Left lobe of liver (tissue), 2 donors: ENCODE results near the gene TMEM139. TPM values are rescaled to one million over a fixed set of nuclear protein-coding genes. Genes with fewer than 3 reads are reported as not detected.

Experiments used
- ATAC-seq: fragments of 200-7000 bp; cut with Tn5 transposase; one replicate; pipeline ENCODE4 v1.9.1; 2020; ENCODE audit warnings: mild to moderate bottlenecking, moderate library complexity
- DNase-seq: peaks from one replicate; pipeline ENCODE4 v3.0.0-alpha.2; 2020; ENCODE audit warnings: low spot score
- total RNA-seq: library from RNA; stranded (reverse); gene quantifications from one replicate; pipeline ENCODE4 v1.2.1, GENCODE V29; 2021
- donor health status: DM: no; HTN: no; CAD: no; lungs with moderate emphysema.
- donor health status: DM: no; HTN: yes; CAD: no.

Gene TMEM139
- total RNA-seq, result 22.0 TPM

DNA sequence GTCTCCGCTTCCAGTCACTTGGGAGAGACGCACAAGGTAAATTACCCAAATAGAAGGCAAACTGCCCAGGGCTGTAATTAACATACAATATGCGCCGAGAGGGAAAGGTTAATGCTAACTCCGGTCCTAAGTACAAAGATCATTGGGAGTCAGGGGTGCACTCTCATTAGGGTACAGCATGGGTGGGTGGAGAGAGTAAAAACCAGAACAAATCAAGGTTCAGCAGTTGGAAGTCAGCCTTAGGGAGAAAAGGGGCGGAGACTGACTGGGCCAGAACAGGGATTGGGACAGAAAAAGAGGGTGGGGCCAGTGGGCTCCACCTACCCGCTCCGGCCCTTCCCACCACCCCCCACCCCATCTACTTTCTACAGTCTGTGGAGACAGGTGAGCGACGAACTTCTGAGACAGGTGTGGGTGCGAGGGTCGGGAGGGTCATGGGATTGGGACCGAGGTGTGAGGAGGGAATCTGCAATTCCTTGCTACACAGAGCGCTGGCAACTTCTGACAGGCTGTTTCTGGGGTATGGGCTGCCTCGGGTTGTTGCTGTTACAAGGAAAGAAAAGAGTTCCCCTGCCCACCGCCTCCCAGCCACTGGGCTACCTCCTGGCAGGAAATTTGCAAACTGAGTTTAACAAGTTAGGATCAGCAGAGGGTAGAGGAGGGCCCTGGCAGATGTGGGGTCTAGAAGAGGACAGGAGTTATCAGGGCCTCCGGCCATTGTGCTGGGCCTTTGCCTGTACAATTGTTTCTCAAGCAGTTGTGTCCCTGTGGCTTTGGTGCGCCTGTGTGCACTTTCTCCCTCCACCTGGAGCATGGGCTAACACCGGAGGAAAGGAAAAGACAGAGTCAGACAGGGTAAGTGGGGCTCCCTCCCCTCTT is at the start of gene TMEM139:
Gene TMEM139, plus strand, starts transcription at position 368 of the 879 bp plus-strand sequence. CDS start 1,000 bp downstream, outside the sequence.
- peak; percentile 90 for DNase-seq
- ATAC-seq, result peak; percentile 79

GRCh38 chr7:143235561-143235960 is 49.2 kb upstream of the TMEM139 start:
- DNase-seq (no peak), ATAC-seq (no peak)

- no peak for ATAC-seq
- no peak for DNase-seq
These were observed 48.3 kb upstream of the TMEM139 start for GRCh38 chr7:143236408-143236990.

GRCh38 chr7:143237366-143237765 is 47.4 kb upstream of the TMEM139 start:
- ATAC-seq, result no peak
- DNase-seq, result no peak

DNA sequence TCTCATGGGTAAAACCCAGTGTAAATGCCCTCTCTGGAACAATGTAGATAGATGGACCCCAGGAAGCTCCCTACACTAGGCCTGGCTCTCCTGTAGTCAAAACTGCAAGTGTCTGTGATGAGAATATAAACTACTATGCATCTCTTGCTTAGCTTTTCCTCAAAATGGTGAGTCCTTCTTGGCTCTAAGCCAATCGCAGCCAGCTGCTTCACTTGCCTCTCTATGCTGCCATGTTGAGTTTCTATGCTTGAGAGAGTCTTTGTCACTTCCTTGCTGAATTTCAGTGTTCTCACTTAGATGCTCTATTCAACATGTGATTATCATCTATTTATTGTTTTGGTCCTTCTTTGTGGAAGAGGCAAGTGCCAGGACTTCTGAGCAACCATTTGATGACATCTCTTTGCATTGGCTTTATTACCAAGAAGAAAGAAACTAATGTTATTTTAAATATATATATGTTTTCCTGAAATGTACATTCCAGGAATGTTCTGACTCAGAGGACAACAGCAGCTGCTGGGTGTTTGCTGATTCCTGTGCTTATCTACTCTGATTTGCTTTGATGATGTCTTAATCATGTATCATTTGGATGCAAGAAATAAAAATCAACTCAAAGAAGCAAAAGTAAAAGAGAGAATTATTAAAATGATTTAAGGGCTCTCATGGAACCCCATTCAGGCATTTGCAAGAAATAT is 46.3 kb upstream of the TMEM139 start:
- DNase-seq (no peak), ATAC-seq (no peak)

DNA sequence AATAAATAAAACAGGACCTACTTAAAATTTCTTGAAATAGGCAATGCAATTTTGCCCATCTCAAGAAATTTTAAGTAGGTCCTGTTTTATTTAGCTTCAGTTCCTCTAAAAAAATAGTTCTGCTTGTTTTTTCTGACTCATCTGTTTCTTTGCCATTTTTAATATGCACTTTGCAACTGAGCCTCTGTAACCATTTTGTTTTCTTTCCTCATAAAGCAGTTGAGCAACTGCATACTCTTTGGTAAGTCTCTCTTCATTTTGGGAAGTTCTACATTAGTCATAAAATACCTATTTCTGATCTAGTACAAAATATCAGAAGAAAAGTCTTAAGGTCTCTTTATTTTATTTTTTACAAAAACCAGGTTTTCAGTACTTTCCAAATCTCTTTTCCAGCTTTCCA is 44.9 kb upstream of the TMEM139 start:
- ATAC-seq (peak; percentile 15), DNase-seq (no peak)

GRCh38 chr7:143240291-143241168 is 44.2 kb upstream of the TMEM139 start:
- DNase-seq (peak; percentile 76), ATAC-seq (peak; percentile 95)

- DNase-seq, result no peak
- no peak for ATAC-seq
These were observed 42.5 kb upstream of the TMEM139 start for GRCh38 chr7:143242306-143242705.

DNA sequence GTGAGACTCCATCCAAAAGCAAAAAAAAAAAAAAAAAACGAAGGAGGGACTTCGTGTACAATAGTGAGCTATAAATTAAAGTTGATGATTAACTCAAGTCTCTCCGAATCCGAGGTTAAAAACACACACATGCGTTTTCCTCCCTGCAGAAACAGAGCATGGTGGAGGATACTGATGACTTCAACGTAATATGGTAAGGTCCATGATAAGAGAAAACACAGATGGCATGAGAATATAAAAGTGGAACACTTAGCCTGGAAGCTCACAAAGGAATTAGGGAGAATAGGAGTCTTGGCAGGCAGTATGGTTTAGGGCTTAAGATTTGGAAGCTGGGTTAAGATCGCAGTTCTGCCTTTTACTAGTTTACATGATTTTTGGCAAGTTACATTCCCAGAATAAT is 41.6 kb upstream of the TMEM139 start:
- no peak for DNase-seq

GRCh38 chr7:143243614-143244013 is 41.1 kb upstream of the TMEM139 start:
- no peak for DNase-seq
- peak; percentile 26 for ATAC-seq

More for the DNA sequence above, 41.6 kb upstream of the TMEM139 start:
- no peak for ATAC-seq

- DNase-seq, result no peak
- ATAC-seq, result no peak
These were observed 40.4 kb upstream of the TMEM139 start for GRCh38 chr7:143244321-143244720.

- no peak for DNase-seq
- no peak for ATAC-seq
These were observed 39.6 kb upstream of the TMEM139 start for GRCh38 chr7:143245123-143245522.

DNA sequence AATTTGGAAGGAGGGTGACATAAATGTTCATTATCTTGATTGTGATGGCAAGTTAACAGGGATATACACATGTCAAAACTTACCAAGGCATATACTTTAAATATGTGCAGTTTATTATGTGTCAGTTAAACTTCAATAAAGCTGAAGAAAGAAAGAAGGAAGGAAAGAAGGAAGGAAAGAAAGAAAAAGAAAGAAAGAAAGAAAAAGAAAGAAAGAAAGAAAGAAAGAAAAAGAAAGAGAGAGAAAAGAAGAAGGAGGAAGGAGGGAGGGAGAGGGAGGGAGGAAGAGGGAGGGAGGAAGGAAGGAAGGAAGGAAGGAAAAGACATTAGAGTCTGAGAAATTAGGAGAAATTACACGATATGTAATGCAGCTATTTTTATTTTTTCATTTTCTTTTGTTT is 37.4 kb upstream of the TMEM139 start:
- ATAC-seq (no peak), DNase-seq (no peak)

DNA sequence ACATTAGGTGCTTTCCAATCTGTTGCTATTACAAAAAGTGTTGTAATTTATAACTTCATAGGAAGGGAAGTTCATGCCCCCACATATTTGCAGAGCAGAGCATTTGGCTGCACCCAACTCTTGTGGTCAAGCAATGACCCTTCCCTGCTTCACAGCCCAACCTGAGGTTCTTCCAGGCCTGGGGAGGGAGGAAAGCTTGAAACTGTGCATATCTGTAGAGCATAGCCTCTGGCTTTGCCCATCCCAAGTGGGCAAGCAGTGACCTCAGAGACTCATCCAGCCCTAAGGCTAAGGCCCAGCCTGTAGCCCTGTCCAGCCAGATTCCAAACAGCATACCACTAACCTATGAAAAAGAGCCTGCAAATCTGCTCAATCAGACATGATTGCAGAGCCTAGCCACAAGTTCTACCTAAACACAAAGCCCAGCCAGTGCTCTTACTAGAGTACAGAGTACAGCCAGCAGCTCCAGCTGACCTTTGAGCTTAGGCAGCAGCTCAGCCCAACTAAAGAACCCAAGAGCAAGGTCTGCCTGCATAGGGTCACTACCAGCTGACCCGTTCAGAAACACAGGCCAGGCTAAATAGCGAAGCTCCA is 35.9 kb upstream of the TMEM139 start:
- DNase-seq, result peak; percentile 91

DNA sequence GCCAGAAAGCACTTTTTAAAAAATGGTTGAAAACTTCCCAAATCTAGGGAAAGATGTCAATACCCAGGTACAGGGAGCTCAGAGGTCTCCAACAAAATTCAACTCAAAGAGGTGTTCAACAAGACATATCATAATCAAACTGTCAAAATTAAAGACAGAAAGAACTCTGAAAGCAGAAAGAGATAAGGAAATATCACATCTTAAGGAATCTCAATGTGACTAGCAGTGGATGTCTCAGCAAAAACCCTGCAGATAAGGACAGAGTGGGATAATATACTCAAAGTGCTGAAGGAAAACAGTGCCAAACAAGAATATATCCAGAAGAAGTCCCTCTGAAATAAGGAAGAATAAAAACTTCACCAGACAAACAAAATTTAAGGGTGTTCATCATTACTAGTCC is 34.6 kb upstream of the TMEM139 start:
- no peak for ATAC-seq
- DNase-seq, result no peak

More for the DNA sequence above, 35.9 kb upstream of the TMEM139 start:
- peak; percentile 98 for ATAC-seq

GRCh38 chr7:143250822-143251221 is 33.9 kb upstream of the TMEM139 start:
- ATAC-seq (no peak), DNase-seq (no peak)

DNA sequence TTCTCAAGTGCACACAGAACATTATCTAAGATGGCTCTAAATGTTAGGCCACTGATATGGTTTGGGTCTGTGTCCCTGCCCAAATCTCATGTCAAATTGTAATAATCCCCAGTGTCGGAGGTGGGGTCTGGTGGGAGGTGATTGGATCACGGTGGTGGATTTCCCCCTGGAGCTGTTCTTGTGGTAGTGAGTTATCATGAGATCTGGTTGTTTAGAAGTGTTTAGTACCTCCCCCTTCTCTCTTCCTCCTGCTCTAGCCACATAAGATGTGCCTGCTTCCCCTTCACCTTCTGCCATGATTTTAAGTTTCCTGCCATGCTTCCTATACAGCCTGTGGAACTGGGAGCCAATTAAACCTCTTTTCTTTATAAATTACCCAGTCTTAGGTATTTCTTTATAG is 32.8 kb upstream of the TMEM139 start:
- no peak for ATAC-seq
- no peak for DNase-seq

DNA sequence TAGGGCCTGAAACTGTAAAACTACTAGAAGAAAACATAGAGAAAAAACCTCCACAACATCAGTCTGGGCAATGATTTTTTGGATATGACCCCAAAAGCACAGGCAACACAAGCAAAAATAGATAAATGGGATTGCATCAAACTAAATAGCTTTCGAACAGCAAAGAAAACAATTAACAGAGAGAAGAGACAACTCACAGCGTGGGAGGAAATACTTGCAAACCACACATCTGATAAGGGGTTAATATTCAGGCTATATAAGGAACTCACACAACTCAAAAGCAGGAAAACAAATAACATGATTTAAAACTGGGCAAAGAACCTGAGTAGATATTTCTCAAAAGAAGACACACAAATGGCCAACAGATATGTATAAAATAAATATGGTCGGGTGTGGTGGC is 29.2 kb upstream of the TMEM139 start:
- ATAC-seq (no peak), DNase-seq (no peak)

DNA sequence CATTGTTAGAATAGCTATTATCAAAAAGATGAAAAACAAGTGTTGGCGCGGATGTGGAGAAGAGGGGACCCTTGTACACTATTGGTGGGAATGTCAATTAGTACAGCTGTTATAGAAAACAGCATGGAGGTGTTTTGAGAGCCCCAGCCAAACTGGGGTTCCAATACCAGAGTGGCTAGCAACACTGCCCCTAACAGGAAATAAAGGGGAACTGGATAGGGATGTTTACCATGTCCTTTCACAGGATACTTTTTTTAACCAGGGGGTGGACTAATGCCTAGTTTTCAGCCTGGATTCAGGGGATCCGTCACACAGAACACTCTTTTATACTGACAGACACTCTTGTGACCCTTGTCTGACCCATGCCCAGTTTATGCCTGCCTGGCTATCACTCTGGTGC is 28.4 kb upstream of the TMEM139 start:
- DNase-seq, result no peak
- ATAC-seq, result no peak

- ATAC-seq (no peak), DNase-seq (no peak)
These were observed 27.8 kb upstream of the TMEM139 start for GRCh38 chr7:143256932-143257331.
